GM13977 (cell line): ENCODE results near the gene CD72.

Experiments used
- DNase-seq: peaks from one replicate; pipeline ENCODE4 v3.0.0; 2012; ENCODE audit warnings: low spot score
- CTCF ChIP-seq: IDR thresholded peaks from 2 replicates; pipeline ENCODE4 v1.5.1; 2012; ENCODE audit warnings: mild to moderate bottlenecking, control low read depth; ENCODE audit not compliant: insufficient read depth; ENCODE audit errors: extremely low read depth, missing control alignments
- in situ Hi-C: fragments of 300-500 bp; cut with MboI; formaldehyde crosslinking; loops from one replicate; pipeline ENCODE4 v1.12.0; 2022; ENCODE audit warnings: low sequenced_read_pairs, low pct_unique_long_range_greater_than_20kb, mixed read lengths, inconsistent platforms; ENCODE audit not compliant: unreplicated experiment

The CD72 gene

GRCh38 chr9:35568196-35568595 lies 50.0 kb downstream of the CD72 start:
- in situ Hi-C loops = no loop called here
- DNase-seq = no peak
- TF ChIP-seq CTCF = no peak

- no peak for TF ChIP-seq CTCF
- DNase-seq = no peak
- in situ Hi-C loops = no loop called here
These were observed 51.8 kb downstream of the CD72 start for GRCh38 chr9:35566417-35566816.

- in situ Hi-C loops = no loop called here
- TF ChIP-seq CTCF = no peak
- no peak for DNase-seq
These were observed 53.6 kb downstream of the CD72 start for GRCh38 chr9:35564658-35565061.

- TF ChIP-seq CTCF = no peak
- in situ Hi-C loops = no loop called here
- DNase-seq = no peak
These were observed 54.4 kb downstream of the CD72 start for GRCh38 chr9:35563791-35564197.

- in situ Hi-C loops = no loop called here
- no peak for DNase-seq
- TF ChIP-seq CTCF = no peak
These were observed 55.1 kb downstream of the CD72 start for GRCh38 chr9:35562895-35563780.

GRCh38 chr9:35561468-35562261 lies 56.5 kb downstream of the CD72 start:
- TF ChIP-seq CTCF = no peak
- in situ Hi-C loops = no loop called here
- no peak for DNase-seq
